ENCODE results near the gene TEDC2. TPM values are rescaled to one million over a fixed set of nuclear protein-coding genes. Genes with fewer than 3 reads are reported as not detected.

The TEDC2 gene
- total RNA-seq, 3 donors from 2014 or later (not counting 1 experiment from before 2014, with no cell fraction given), result 0.47 to 2.2 (median 0.55) TPM

DNA sequence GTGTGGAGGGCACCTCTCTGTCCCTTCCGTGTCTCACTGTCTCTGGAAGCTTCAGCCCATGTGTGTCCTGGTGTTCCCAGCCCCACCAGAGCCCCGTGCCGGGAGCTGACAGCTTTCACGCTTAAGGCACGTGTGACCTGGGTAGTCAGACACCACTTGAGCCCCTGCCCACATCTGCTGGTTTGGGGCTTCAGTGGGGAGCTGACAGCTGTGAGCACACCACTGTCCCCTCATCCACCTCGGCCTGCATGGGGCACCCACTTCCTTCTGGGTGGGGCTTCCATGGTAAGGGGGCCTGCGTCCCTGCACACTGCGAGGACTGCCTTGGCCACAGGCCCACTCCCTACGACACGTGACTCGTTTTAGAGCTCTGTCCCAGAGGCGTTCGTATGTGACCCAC, 2.6 kb upstream of the TEDC2 start:
- peaks cover 7 to 9% of the 10 kb centered on the region in 2 donors for H3K4me1 Mint-ChIP-seq
- no peaks in the 10 kb centered on the region for H3K36me3 Mint-ChIP-seq
- peaks cover 22% of the 10 kb centered on the region for H3K36me3 ChIP-seq (ENCODE audit: control insufficient read depth, insufficient read depth, low read length)
- H3K9me3 Mint-ChIP-seq, result no peaks in the 10 kb centered on the region
- H3K27me3 ChIP-seq (ENCODE audit: control insufficient read depth, insufficient read depth, low read length), result no peaks in the 10 kb centered on the region
- H3K4me3 ChIP-seq (ENCODE audit: low read length), result no peak overlapping the region
- no peak overlapping the region for H3K27ac ChIP-seq (ENCODE audit: low read length)
- WGBS (ENCODE audit: insufficient coverage), result 85% methylated on average over 13 of the region's 13 CpGs
- H3K4me1 ChIP-seq (ENCODE audit: control insufficient read depth, insufficient read depth, low read length), result peaks cover 16% of the 10 kb centered on the region
- H3K9me3 ChIP-seq (ENCODE audit: control insufficient read depth, insufficient read depth, low read length), result no peaks in the 10 kb centered on the region
- no peak for ATAC-seq
- H3K27me3 Mint-ChIP-seq (ENCODE audit: low read depth in 2 of 2), result no peaks in the 10 kb centered on the region
- H3K4me3 Mint-ChIP-seq, result no peak overlapping the region
- no peak for DNase-seq
- no peak for TF ChIP-seq CTCF (IDR thresholded peaks at IDR 0.05)
- no peak overlapping the region for H3K27ac Mint-ChIP-seq
- intact Hi-C loops (cut with micrococcal nuclease), result no loop called here

- DNase-seq (no peak), ATAC-seq (no peak)
- no peak for TF ChIP-seq CTCF (IDR thresholded peaks at IDR 0.05)
- Mint-ChIP-seq H3K9me3 (no peaks in the 10 kb centered on the region), H3K36me3 (no peaks in the 10 kb centered on the region), H3K4me3 (no peak overlapping the region), H3K27me3 (ENCODE audit: low read depth in 2 of 2) (no peaks in the 10 kb centered on the region), H3K4me1 (peaks cover 7 to 9% of the 10 kb centered on the region in 2 donors), H3K27ac (no peak overlapping the region)
- Histone ChIP-seq H3K9me3 (ENCODE audit: control insufficient read depth, insufficient read depth, low read length) (no peaks in the 10 kb centered on the region), H3K27me3 (ENCODE audit: control insufficient read depth, insufficient read depth, low read length) (no peaks in the 10 kb centered on the region), H3K4me3 (ENCODE audit: low read length) (no peak overlapping the region), H3K4me1 (ENCODE audit: control insufficient read depth, insufficient read depth, low read length) (peaks cover 16% of the 10 kb centered on the region), H3K27ac (ENCODE audit: low read length) (no peak overlapping the region), H3K36me3 (ENCODE audit: control insufficient read depth, insufficient read depth, low read length) (peaks cover 22% of the 10 kb centered on the region)
- 94% methylated on average over 7 of the region's 7 CpGs for WGBS (ENCODE audit: insufficient coverage)
- intact Hi-C loops (cut with micrococcal nuclease), result no loop called here
These were observed 2.0 kb upstream of the TEDC2 start for GRCh38 chr16:2457946-2458345.

DNA sequence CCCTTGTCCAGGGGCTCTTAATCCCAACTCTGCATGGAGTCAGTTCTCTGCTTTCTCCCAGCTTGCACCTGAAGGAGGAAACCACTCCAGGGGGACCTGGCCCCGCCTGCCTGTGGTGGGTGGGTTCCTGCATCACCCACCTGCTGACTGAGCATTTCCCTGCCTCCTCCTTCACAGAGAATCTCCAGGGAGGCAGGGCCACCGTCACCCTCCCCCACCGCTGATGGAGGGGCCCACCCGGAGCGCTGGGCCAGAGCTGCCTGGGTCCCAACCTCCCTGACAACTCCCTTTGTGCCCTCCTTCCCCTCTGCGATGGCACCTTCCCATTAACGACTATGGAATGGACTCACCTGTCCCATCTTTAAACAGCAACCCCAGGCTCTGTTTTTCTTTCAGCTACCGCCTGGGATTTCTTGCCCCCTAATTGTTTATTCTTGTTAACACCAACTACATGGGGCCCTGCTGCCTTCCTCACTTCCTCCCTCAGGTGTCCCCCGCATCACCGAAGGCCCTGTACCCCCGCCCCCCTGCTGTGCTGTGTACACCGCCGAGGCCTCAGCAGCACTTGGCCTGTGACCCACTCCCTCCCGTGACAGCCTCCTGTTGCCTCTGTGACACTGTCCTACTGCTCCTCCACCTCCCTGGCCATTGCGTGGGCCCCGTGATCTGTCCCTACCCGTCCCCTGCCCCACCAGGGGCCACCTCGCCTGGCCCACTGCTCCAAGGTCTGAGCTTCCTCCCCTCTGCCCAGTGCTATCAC, 842 bp upstream of the TEDC2 start:
- intact Hi-C loops (cut with micrococcal nuclease), result no loop called here
- Mint-ChIP-seq H3K36me3 (no peaks in the 10 kb centered on the region), H3K27me3 (ENCODE audit: low read depth in 2 of 2) (no peaks in the 10 kb centered on the region), H3K9me3 (no peaks in the 10 kb centered on the region), H3K4me1 (peaks cover 7 to 9% of the 10 kb centered on the region in 2 donors), H3K27ac (peak overlapping the region; percentile 79 to 95), H3K4me3 (peak overlapping the region; percentile 90)
- no peaks in the 10 kb centered on the region for H3K9me3 ChIP-seq (ENCODE audit: control insufficient read depth, insufficient read depth, low read length)
- peaks cover 11% of the 10 kb centered on the region for H3K36me3 ChIP-seq (ENCODE audit: control insufficient read depth, insufficient read depth, low read length)
- no peak overlapping the region for H3K27ac ChIP-seq (ENCODE audit: low read length)
- peak in 1 of 2 donors; percentile 19 for DNase-seq
- 44% methylated on average over 18 of the region's 18 CpGs for WGBS (ENCODE audit: insufficient coverage)
- no peak for ATAC-seq
- TF ChIP-seq CTCF (IDR thresholded peaks at IDR 0.05), result no peak
- peaks cover 16% of the 10 kb centered on the region for H3K4me1 ChIP-seq (ENCODE audit: control insufficient read depth, insufficient read depth, low read length)
- no peaks in the 10 kb centered on the region for H3K27me3 ChIP-seq (ENCODE audit: control insufficient read depth, insufficient read depth, low read length)
- H3K4me3 ChIP-seq (ENCODE audit: low read length), result peak overlapping the region; percentile 55

DNA sequence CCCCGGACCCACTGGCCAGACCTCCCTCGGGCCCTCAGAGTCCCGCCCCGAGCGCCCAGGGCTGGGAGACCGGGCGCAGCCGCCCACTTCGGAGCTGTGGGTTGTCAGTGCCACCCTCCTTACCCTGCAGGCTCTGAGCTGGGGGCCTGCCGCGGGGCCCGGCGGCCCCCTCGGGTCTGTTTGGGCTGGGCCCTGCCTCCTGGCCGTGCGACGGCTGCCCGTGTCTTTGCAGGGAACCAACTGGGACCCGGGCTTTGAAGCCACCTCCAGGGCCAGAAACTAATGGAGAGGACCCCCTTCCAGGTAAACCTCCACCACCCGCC, 443 bp downstream of the TEDC2 start:
- peaks cover 8% of the 10 kb centered on the region for H3K36me3 ChIP-seq (ENCODE audit: control insufficient read depth, insufficient read depth, low read length)
- Mint-ChIP-seq H3K4me1 (peaks cover 7 to 9% of the 10 kb centered on the region in 2 donors), H3K27me3 (ENCODE audit: low read depth in 2 of 2) (no peaks in the 10 kb centered on the region), H3K9me3 (no peaks in the 10 kb centered on the region), H3K4me3 (no peak overlapping the region), H3K27ac (no peak overlapping the region), H3K36me3 (no peaks in the 10 kb centered on the region)
- no peak overlapping the region for H3K27ac ChIP-seq (ENCODE audit: low read length)
- H3K9me3 ChIP-seq (ENCODE audit: control insufficient read depth, insufficient read depth, low read length), result no peaks in the 10 kb centered on the region
- H3K27me3 ChIP-seq (ENCODE audit: control insufficient read depth, insufficient read depth, low read length), result no peaks in the 10 kb centered on the region
- H3K4me3 ChIP-seq (ENCODE audit: low read length), result peak overlapping the region; percentile 7
- no peak for TF ChIP-seq CTCF (IDR thresholded peaks at IDR 0.05)
- ATAC-seq, result no peak
- H3K4me1 ChIP-seq (ENCODE audit: control insufficient read depth, insufficient read depth, low read length), result peaks cover 16% of the 10 kb centered on the region
- DNase-seq, result no peak
- intact Hi-C loops (cut with micrococcal nuclease), result no loop called here
- 6% methylated on average over 20 of the region's 20 CpGs for WGBS (ENCODE audit: insufficient coverage)
